ENCODE results near the gene GLIPR1.

The GLIPR1 gene

DNA sequence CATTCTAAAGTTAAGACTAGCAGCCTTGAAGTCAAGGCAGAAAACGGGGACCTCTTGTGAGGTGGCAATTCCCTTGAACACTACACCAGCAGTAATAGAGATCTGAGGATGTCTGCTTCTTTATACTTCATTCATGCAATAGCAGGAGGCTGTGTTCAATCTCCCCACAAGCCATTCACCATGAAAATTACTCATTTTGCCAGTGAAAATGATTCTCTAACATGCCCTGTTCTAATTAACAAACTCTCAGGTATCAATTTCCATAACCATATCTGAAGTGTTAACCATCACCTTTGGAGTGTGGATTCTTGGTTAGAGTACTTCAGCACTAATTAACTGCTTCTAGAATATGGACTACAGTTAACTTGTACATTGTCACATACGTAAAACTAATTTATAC, 3.4 kb upstream of the GLIPR1 start:
- no peak for DNase-seq (ENCODE audit: low read depth in 1 of 2, low spot score in 1 of 2)
- TF ChIP-seq REST (IDR thresholded peaks at IDR 0.05; ENCODE audit: insufficient replicate concordance, low read depth): no peak
- no peak for TF ChIP-seq POLR2AphosphoS5 (IDR thresholded peaks at IDR 0.05; ENCODE audit: low read depth)
- TF ChIP-seq SPI1 (IDR thresholded peaks at IDR 0.05; ENCODE audit: borderline replicate concordance, low read depth): no peak
- no peak for TF ChIP-seq GABPA (IDR thresholded peaks at IDR 0.05; ENCODE audit: low read depth)
- no peak for TF ChIP-seq CTCF (IDR thresholded peaks at IDR 0.05; ENCODE audit: insufficient read depth, low read length)
- no peak overlapping the region for H3K27ac ChIP-seq (replicated peaks)
- no peaks in the 10 kb centered on the region for H3K27me3 ChIP-seq (ENCODE audit: insufficient read depth, poor library complexity, severe bottlenecking)
- H3K4me3 ChIP-seq (replicated peaks; ENCODE audit: insufficient read depth, low read length): no peak overlapping the region

DNA sequence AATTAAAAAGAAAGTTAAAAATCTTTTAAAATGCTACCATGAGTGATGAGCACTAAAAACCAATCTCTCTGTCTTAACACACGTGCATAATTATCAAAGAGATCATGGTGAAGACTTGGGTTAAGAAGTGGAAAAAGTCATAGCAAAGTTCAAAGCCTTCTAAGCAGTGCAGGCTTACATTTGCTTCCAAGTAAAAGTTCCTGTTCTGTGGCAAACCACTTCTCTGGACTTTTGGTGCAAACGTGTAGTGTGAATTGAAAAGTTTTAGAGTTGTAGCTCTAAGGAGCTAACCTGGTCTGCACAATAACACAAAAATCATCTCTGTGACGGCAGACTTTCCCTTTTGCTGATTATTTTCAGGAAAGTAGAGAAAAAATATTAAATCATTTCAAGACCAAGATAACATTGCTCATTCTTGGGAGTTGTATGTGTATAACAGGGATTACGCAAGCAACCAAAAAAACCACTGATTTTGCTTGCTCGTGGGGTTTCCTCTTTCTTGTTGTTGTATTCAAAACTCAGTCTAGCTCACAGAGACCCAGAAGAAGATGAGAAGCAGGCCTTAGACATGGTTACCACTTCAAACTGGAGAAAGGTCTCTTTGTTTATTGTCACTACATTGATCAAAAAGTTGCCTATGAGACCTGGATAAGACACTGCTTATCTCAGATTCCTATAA, 2.3 kb upstream of the GLIPR1 start:
- TF ChIP-seq POLR2AphosphoS5 (IDR thresholded peaks at IDR 0.05; ENCODE audit: low read depth) (no peak), SPI1 (IDR thresholded peaks at IDR 0.05; ENCODE audit: borderline replicate concordance, low read depth) (peak; percentile 90)
- Histone ChIP-seq H3K4me3 (replicated peaks; ENCODE audit: insufficient read depth, low read length) (no peak overlapping the region), H3K27me3 (ENCODE audit: insufficient read depth, poor library complexity, severe bottlenecking) (no peaks in the 10 kb centered on the region), H3K27ac (replicated peaks) (peak overlapping the region; percentile 60)
- DNase-seq (ENCODE audit: low read depth in 1 of 2, low spot score in 1 of 2): peak in 1 of 2 experiments; percentile 89

GRCh38 chr12:75479963-75480461, 543 bp upstream of the GLIPR1 start:
- H3K27me3 ChIP-seq (ENCODE audit: insufficient read depth, poor library complexity, severe bottlenecking): no peaks in the 10 kb centered on the region
- DNase-seq (ENCODE audit: low read depth in 1 of 2, low spot score in 1 of 2): no peak
- peak overlapping the region; percentile 96 for H3K27ac ChIP-seq (replicated peaks)
- no peak overlapping the region for H3K4me3 ChIP-seq (replicated peaks; ENCODE audit: insufficient read depth, low read length)
- TF ChIP-seq POLR2AphosphoS5 (IDR thresholded peaks at IDR 0.05; ENCODE audit: low read depth): no peak
- no peak for TF ChIP-seq GABPA (IDR thresholded peaks at IDR 0.05; ENCODE audit: low read depth)

DNA sequence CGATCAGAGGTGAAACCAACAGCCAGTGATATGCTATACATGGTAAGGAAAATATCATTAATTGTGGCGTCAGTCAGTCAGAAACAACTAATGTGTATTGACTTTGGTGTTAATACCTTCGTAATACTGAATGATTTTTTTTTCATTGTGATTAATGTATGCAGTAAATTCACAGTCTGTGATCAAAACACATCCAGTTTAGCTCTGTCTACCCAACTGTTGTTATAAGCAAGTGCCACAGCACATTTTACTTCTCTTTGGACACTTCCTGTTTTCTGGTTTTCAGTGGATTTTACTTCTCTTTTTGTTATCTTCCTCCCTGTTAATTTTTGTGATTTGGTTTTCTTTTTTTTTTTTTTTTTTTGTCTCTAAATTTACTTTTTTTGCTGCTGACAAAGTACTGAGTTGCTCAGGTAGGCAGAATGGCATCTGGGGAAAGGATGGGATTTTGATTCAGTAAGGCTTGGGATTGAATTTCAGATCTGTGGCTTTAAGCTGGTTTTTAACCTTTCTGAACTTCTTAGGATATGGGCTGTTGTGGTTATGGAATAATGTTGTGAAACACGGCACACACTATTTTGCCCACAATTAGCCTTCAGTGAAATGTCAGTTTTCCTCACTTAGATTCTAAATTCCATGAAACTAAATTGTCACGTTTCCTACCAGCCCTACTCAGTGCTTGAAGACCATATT, 604 bp downstream of the GLIPR1 start:
- TF ChIP-seq POLR2AphosphoS5 (IDR thresholded peaks at IDR 0.05; ENCODE audit: low read depth) (no peak), CTCF (IDR thresholded peaks at IDR 0.05; ENCODE audit: insufficient read depth, low read length) (no peak), GABPA (IDR thresholded peaks at IDR 0.05; ENCODE audit: low read depth) (no peak), REST (IDR thresholded peaks at IDR 0.05; ENCODE audit: insufficient replicate concordance, low read depth) (no peak), SPI1 (IDR thresholded peaks at IDR 0.05; ENCODE audit: borderline replicate concordance, low read depth) (peak; percentile 96)
- H3K27ac ChIP-seq (replicated peaks): peak overlapping the region; percentile 96
- no peaks in the 10 kb centered on the region for H3K27me3 ChIP-seq (ENCODE audit: insufficient read depth, poor library complexity, severe bottlenecking)
- H3K4me3 ChIP-seq (replicated peaks; ENCODE audit: insufficient read depth, low read length): peak overlapping the region; percentile 47
- peak in 1 of 2 experiments; percentile 46 for DNase-seq (ENCODE audit: low read depth in 1 of 2, low spot score in 1 of 2)
